ENCODE results near the gene RPA1.
"Not testable (repeated sequence)": the region's sequence is repeated elsewhere in the genome, so short reads cannot be mapped to it uniquely, and the experiment has no call there.

RPA1 gene

GRCh38 chr17:1829592-1830257 is at the start of gene RPA1, which contains the start of gene SMYD4:
RPA1 (plus strand) TSS chr17:1830005; CDS start chr17:1830094, 89 bp downstream.
SMYD4 (minus strand) TSS chr17:1829902; CDS start chr17:1827994, 1,908 bp downstream.
- DNase-seq = peak; percentile 69

- no peak for DNase-seq
Measured at GRCh38 chr17:1782171-1782567, 47.6 kb upstream of the RPA1 start.

GRCh38 chr17:1783271-1783670 is 46.5 kb upstream of the RPA1 start:
- DNase-seq = no peak

- DNase-seq = no peak
Measured at GRCh38 chr17:1783834-1784611, 45.8 kb upstream of the RPA1 start.

- DNase-seq = no peak
Measured at GRCh38 chr17:1785930-1786329, 43.9 kb upstream of the RPA1 start.

GRCh38 chr17:1786708-1787107 is 43.1 kb upstream of the RPA1 start:
- no peak for DNase-seq

GRCh38 chr17:1787301-1787902 is 42.4 kb upstream of the RPA1 start:
- no peak for DNase-seq

GRCh38 chr17:1789936-1790335 is 39.9 kb upstream of the RPA1 start:
- no peak for DNase-seq

GRCh38 chr17:1792495-1793446 is 37.0 kb upstream of the RPA1 start:
- DNase-seq = no peak

- DNase-seq = no peak
Measured at GRCh38 chr17:1793447-1793806, 36.4 kb upstream of the RPA1 start.

- DNase-seq = no peak
Measured at GRCh38 chr17:1796800-1797199, 33.0 kb upstream of the RPA1 start.

- DNase-seq = no peak
Measured at GRCh38 chr17:1797323-1797722, 32.5 kb upstream of the RPA1 start.

GRCh38 chr17:1797846-1798245 is 32.0 kb upstream of the RPA1 start:
- DNase-seq = not testable (repeated sequence)

- no peak for DNase-seq
Measured at GRCh38 chr17:1800240-1800639, 29.6 kb upstream of the RPA1 start.

GRCh38 chr17:1800712-1801111 is 29.1 kb upstream of the RPA1 start:
- DNase-seq = no peak

- no peak for DNase-seq
Measured at GRCh38 chr17:1802429-1802828, 27.4 kb upstream of the RPA1 start.

GRCh38 chr17:1803280-1803679 is 26.5 kb upstream of the RPA1 start:
- no peak for DNase-seq

- no peak for DNase-seq
Measured at GRCh38 chr17:1807890-1808289, 21.9 kb upstream of the RPA1 start.

GRCh38 chr17:1808644-1809043 is 21.2 kb upstream of the RPA1 start:
- no peak for DNase-seq

- DNase-seq = not testable (repeated sequence)
Measured at GRCh38 chr17:1809815-1810214, 20.0 kb upstream of the RPA1 start.

- no peak for DNase-seq
Measured at GRCh38 chr17:1810450-1811103, 19.2 kb upstream of the RPA1 start.

- DNase-seq = no peak
Measured at GRCh38 chr17:1813088-1813487, 16.7 kb upstream of the RPA1 start.
